HepG2 (cell line): ENCODE data around the gene HSPB6. TPM values are rescaled to one million over a fixed set of nuclear protein-coding genes. Genes with fewer than 3 reads are reported as not detected.

Experiments used
- ARID4A ChIP-seq: sonication (generic); formaldehyde crosslinking; IDR thresholded peaks from 2 replicates; pipeline ENCODE4 v1.5.0; 2020; ENCODE audit warnings: mild to moderate bottlenecking, missing genetic modification reagents, borderline replicate concordance
- IKZF1 ChIP-seq: fragments of 450-650 bp; IDR thresholded peaks from 2 replicates; pipeline ENCODE4 v1.7.1; 2016
- NFAT5 ChIP-seq: sonication (generic); formaldehyde crosslinking; IDR thresholded peaks from 2 replicates; pipeline ENCODE4 v1.4.0; 2020; ENCODE audit warnings: missing genetic modification reagents
- NR2F1 ChIP-seq, 2 experiments: fragments of 450-650 bp in 1 of 2; formaldehyde crosslinking in 1 of 2; IDR thresholded peaks; 2 replicates each; pipeline versions ENCODE4 v1.5.0 to v1.6.1; 2016 to 2020; ENCODE audit warnings: mild to moderate bottlenecking in 1 of 2, missing compliant biosample characterization in 1 of 2, missing genetic modification reagents in 1 of 2, moderate library complexity in 1 of 2
- POLR2A ChIP-seq, 2 experiments: IDR thresholded peaks; 2 replicates each; pipeline ENCODE4 v1.6.1; 2011; ENCODE audit warnings: low read depth in 2 of 2, low read length in 2 of 2, mild to moderate bottlenecking in 1 of 2, moderate library complexity in 1 of 2; ENCODE audit not compliant: insufficient read depth in 1 of 2
- SATB2 ChIP-seq: sonication (generic); formaldehyde crosslinking; IDR thresholded peaks from 2 replicates; pipeline ENCODE4 v1.5.0; 2020; ENCODE audit warnings: missing genetic modification reagents
- ZBTB39 ChIP-seq: sonication (generic); formaldehyde crosslinking; IDR thresholded peaks from 2 replicates; pipeline ENCODE4 v1.5.0; 2020; ENCODE audit warnings: missing genetic modification reagents
- ZBTB43 ChIP-seq: sonication (generic); formaldehyde crosslinking; conservative IDR thresholded peaks from 2 replicates; pipeline ENCODE4 v1.4.0; 2020; ENCODE audit warnings: missing genetic modification reagents
- ZNF235 ChIP-seq: sonication (generic); formaldehyde crosslinking; IDR thresholded peaks from 2 replicates; pipeline ENCODE4 v1.8.1; 2023; ENCODE audit warnings: mild to moderate bottlenecking, missing genetic modification reagents, borderline replicate concordance
- ZNF547 ChIP-seq: sonication (generic); formaldehyde crosslinking; IDR thresholded peaks from 2 replicates; pipeline ENCODE4 v1.5.1; 2020; ENCODE audit warnings: mild to moderate bottlenecking, missing genetic modification reagents
- ZNF776 ChIP-seq: sonication (generic); formaldehyde crosslinking; IDR thresholded peaks from 2 replicates; pipeline ENCODE4 v1.4.0; 2020; ENCODE audit warnings: mild to moderate bottlenecking, missing genetic modification reagents
- ZNF839 ChIP-seq: sonication (generic); formaldehyde crosslinking; IDR thresholded peaks from 2 replicates; pipeline ENCODE4 v1.4.0; 2020; ENCODE audit warnings: missing genetic modification reagents, mild to moderate bottlenecking, borderline replicate concordance
- polyA plus RNA-seq, 8 experiments: library from polyadenylated mRNA; depleted of rRNA in 3 of 8; stranded (reverse) in 7 of 8; unstranded in 1 of 8; fragments of >200 nt; fragmentation: Illumina TruSeq in 4 of 8; extraction: Trizol in 4 of 8; gene quantifications; 2 replicates each; pipeline versions ENCODE4 v1.2.1 to v1.2.3, GENCODE V29; 2011 to 2016; ENCODE audit warnings: low read depth in 4 of 8, missing spikeins in 1 of 8, mixed read lengths in 1 of 8; ENCODE audit not compliant: insufficient read depth in 1 of 8
- total RNA-seq, 5 experiments: library from RNA; depleted of rRNA; stranded (reverse); fragments of >200 nt; fragmentation: Illumina TruSeq; extraction: Trizol; gene quantifications; 2 replicates each; pipeline ENCODE4 v1.2.3, GENCODE V29; 2016; ENCODE audit warnings: low read depth in 1 of 5

HSPB6 gene
- total and polyA plus RNA-seq, 2 of the 13 experiments (the other 11 are each of a cell fraction or from before 2014, with no cell fraction given): 0.18 TPM; not detected in 1

GRCh38 chr19:35748106-35749020 is 8.5 kb downstream of the HSPB6 start, which contains the start of gene LIN37 (continued):
- no peak for TF ChIP-seq ZBTB43
- peak; percentile 83 to 93 for TF ChIP-seq POLR2A (IDR thresholded peaks at IDR 0.05; ENCODE audit: insufficient read depth in 1 of 2, low read depth in 2 of 2, low read length in 2 of 2)
- 0 out of 2 replicates have a peak, but pooled peaks have one; percentile 43 for TF ChIP-seq SATB2
- no peak for TF ChIP-seq IKZF1
- no peak for TF ChIP-seq NFAT5 (CRISPR knock-in tag)
- peak; percentile 42; the same call in 1 of the 2 replicates for TF ChIP-seq ZNF547
- no peak for TF ChIP-seq ZBTB39 (CRISPR knock-in tag)
- TF ChIP-seq ZNF776 (CRISPR knock-in tag): no peak; the same call in 1 of the 2 replicates
- peak; percentile 66 to 68; a peak in 3 of 4 replicates for TF ChIP-seq NR2F1 (CRISPR knock-in tag; IDR thresholded peaks at IDR 0.05)
- no peak for TF ChIP-seq ZNF839 (CRISPR knock-in tag)
- TF ChIP-seq ZNF235 (CRISPR knock-in tag): no peak
- peak; percentile 89 for TF ChIP-seq ARID4A (CRISPR knock-in tag)
